ENCODE measurements around the gene DPEP3. TPM values are rescaled to one million over a fixed set of nuclear protein-coding genes. Genes with fewer than 3 reads are reported as not detected.

DPEP3 gene
- total RNA-seq, 2 experiments from 2014 or later = 0.28 TPM; not detected in 1

DNA sequence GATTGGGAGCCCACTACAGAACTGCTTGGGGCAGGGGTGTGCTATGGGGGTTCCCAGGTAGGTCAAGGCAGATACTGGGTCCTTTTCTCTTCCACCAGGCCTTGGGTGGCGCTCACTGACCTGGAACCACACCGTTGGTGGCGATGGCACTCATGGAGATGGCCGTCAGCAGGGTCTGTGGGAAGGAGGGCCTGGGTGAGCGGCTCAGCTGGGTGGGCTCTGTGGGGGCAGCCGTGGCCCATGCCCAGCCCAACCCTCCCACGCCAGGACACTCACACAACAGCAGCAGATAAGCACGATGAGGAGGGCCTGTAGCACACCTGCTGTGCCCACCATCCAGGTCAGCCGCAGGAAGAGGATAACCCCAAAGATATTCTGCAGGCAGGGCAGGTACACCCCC, 22.7 kb downstream of the DPEP3 start:
- CTCF ChIA-PET = no interaction called here
- Mint-ChIP-seq H3K4me1 (no peaks in the 10 kb centered on the region), H3K4me3 (no peak overlapping the region), H3K36me3 (peaks cover 9% of the 10 kb centered on the region), H3K27me3 (no peaks in the 10 kb centered on the region), H3K9me3 (ENCODE audit: low read depth) (no peaks in the 10 kb centered on the region), H3K27ac (no peak overlapping the region)
- no peak for DNase-seq
- ATAC-seq = no peak

DNA sequence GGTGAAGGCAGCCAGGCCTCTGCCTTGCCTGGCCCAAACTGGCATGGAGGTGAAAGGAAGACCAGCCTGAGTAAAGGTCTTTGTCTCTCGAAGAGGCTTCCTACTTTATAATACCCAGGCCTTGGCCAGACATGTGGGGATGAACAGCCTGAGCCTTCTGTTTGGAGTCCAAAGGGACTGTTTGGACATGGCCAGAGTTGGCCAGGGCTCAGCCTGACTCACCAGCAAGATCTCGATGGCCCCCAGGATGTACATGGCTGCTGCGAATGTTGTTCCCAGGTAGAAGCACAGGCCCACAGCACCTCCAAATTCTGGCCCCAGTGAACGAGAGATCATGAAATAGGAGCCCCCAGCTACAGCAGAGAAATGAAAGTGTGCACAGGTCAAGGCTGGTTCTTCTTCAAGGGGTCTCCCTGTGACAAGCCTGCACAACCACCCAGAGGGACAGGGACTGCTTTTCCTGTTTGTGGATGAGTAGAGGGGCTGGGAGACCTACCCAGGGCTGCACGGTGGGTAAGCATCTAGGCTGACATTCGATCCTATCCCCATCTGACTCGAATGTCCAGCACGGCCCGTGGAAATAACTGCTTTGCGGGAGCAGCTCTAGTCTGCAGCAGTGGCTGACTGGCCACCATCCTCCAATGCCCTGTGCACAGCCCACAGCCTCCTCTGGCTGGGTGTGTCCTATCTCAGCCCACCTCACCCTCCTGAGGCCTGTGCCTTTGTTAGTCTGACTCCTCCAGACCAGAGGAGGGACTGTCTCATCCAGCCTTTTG, 25.7 kb downstream of the DPEP3 start:
- DNase-seq = no peak
- Mint-ChIP-seq H3K27ac (no peak overlapping the region), H3K9me3 (ENCODE audit: low read depth) (no peaks in the 10 kb centered on the region), H3K4me1 (peaks cover 4% of the 10 kb centered on the region), H3K4me3 (no peak overlapping the region), H3K36me3 (peaks cover 12% of the 10 kb centered on the region), H3K27me3 (no peaks in the 10 kb centered on the region)
- ATAC-seq = no peak
- CTCF ChIA-PET = interaction anchor here (0.7 to 1.4 kb wide), 3 partner anchors 14 to 71 kb away, joined by 3 to 4 read pairs (median 3); no protein-coding TSS in a partner anchor

DNA sequence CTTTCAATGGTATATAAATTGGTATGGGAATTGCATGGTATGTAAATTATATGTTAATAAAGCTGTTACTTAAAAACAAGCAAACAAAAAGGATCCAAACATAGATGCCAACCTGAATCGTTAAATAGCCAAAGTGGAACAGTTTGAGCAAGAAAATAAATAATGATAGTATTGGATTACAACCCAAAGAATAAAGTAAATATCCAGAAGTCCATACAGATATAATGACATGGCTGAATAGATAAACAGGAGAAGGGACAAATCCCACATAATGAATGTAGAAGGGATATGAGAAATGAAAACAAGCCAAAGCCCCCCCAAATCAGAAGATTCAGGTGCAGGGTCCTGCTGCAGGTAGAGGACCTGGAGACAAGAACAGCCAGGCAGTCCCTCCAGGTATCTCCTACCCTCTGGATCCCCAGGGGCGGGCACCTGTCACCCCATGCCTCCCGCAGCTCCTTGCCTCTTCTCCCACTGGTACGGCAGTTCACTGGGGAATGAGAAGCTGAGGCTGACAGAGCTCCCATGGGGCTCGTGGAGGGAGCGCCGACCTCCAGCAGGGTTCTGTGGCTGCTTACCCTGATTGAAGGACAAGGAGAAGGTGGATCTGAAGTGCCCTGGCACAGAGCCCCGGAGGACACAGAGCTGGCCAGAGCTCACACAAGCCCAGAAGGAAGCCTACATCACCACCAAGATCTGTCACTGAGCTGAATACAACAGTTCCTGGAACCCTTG, 26.5 kb downstream of the DPEP3 start:
- peaks cover 4% of the 10 kb centered on the region for H3K4me1 Mint-ChIP-seq
- no peak overlapping the region for H3K4me3 Mint-ChIP-seq
- DNase-seq (no peak), ATAC-seq (no peak)
- peaks cover 14% of the 10 kb centered on the region for H3K36me3 Mint-ChIP-seq
- H3K9me3 Mint-ChIP-seq (ENCODE audit: low read depth) = no peaks in the 10 kb centered on the region
- no peaks in the 10 kb centered on the region for H3K27me3 Mint-ChIP-seq
- no peak overlapping the region for H3K27ac Mint-ChIP-seq
- CTCF ChIA-PET = interaction anchor here (0.7 to 1.4 kb wide), 4 partner anchors 13 to 87 kb away, joined by 3 to 4 read pairs (median 3); no protein-coding TSS in a partner anchor

DNA sequence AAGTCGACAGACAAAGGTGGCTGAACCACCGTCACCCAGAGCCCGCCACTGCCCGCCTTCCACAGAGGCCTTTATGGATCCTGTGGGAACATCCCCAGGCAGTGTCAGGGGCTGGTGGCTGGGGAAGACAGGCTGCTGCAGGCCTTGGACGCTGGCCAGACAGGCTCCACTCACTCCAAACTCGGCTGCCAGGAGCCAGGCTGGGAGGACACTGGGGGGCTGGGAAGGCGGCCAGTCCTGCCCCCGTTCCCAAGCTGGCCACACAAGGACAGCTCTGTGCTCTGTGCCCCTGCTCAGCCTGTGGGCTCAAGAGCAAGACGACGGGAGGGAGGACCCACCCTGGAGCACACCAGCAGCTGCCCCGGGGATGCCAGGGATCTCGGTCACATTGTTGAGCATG, 28.8 kb downstream of the DPEP3 start:
- H3K4me1 Mint-ChIP-seq = peaks cover 4% of the 10 kb centered on the region
- H3K27ac Mint-ChIP-seq = no peak overlapping the region
- CTCF ChIA-PET = interaction anchor here (1.2 kb wide), 1 partner anchor 9 kb away, joined by 3 read pairs; no protein-coding TSS in a partner anchor
- no peaks in the 10 kb centered on the region for H3K9me3 Mint-ChIP-seq (ENCODE audit: low read depth)
- H3K27me3 Mint-ChIP-seq = no peaks in the 10 kb centered on the region
- ATAC-seq (no peak), DNase-seq (no peak)
- H3K4me3 Mint-ChIP-seq = no peak overlapping the region
- peaks cover 14% of the 10 kb centered on the region for H3K36me3 Mint-ChIP-seq

DNA sequence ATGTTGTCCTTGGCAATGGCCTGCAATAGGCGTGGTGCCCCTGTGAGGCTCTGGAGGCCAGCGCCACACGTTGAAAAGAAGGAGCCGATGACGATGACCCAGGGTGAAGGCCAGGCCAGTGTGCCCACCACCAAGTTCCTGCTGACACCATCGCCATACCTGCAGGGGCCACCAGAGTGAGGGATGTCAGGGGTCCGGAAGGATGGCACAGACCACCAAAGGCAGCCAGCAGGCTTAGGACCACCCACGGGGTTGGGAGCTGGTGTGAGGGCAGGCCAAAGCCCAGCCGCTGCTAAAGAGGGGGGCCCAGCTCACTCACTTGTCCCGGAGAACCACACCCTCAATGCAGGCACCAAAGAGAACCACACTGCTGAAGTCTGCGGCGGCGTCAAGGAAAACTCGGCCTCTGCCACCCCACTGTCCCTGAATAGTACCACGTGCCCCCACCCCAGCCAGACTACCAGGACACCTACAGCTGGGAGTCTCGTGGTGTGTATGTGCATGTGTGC, 29.9 kb downstream of the DPEP3 start:
- Mint-ChIP-seq H3K36me3 (peaks cover 18% of the 10 kb centered on the region), H3K27me3 (no peaks in the 10 kb centered on the region), H3K9me3 (ENCODE audit: low read depth) (no peaks in the 10 kb centered on the region), H3K4me1 (peaks cover 4% of the 10 kb centered on the region), H3K4me3 (no peak overlapping the region), H3K27ac (no peak overlapping the region)
- CTCF ChIA-PET = interaction anchor here (1.2 kb wide), 1 partner anchor 8 kb away, joined by 3 read pairs; no protein-coding TSS in a partner anchor
- ATAC-seq (no peak), DNase-seq (no peak)

DNA sequence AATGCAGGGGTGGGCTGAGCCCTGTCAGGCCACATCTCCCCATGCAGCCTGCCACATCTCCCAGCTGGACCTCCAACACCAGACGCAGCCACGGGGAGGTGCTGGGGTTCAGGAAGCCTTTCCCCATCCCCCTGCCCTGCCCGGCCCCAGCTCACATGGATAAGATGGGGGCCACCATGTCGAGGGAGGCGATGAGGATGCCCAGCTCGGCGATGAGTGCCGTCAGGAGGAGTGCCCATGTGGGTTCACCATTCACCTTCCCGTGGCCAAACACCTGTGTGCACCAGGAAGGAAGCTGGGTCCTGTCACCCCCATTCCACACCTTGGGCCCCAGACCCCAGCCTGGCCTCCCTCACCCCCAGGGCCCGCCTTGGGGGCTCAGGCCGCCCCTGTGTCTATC, 30.7 kb downstream of the DPEP3 start:
- no peaks in the 10 kb centered on the region for H3K9me3 Mint-ChIP-seq (ENCODE audit: low read depth)
- ATAC-seq = no peak
- no peak overlapping the region for H3K4me3 Mint-ChIP-seq
- no peak overlapping the region for H3K27ac Mint-ChIP-seq
- H3K27me3 Mint-ChIP-seq = no peaks in the 10 kb centered on the region
- CTCF ChIA-PET = interaction anchor here (2.2 kb wide), 1 partner anchor 10 kb away, joined by 9 read pairs; no protein-coding TSS in a partner anchor
- DNase-seq = no peak
- H3K4me1 Mint-ChIP-seq = peaks cover 4% of the 10 kb centered on the region
- peaks cover 23% of the 10 kb centered on the region for H3K36me3 Mint-ChIP-seq

DNA sequence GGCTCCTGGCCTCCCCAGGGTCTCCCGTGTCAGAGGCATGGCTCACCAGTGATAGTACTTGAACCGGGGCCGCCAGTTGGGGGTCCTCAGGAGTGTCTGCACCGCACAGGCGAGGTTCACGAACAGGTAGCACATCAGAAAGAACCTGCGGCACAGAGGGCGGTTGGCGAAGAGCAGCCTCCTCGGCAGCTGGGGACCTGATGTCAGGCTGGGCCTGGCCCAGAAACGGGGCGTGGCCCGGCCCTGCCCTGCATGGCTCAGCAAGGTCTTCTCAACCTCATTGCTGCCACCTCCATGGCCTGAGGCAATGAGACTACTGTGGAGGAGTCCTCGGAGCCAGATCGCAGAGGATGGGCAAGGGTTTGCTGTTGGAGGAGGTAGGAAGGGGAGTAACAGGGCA, 32.3 kb downstream of the DPEP3 start:
- peak overlapping the region; percentile 6 for H3K27ac Mint-ChIP-seq
- DNase-seq (no peak), ATAC-seq (no peak)
- H3K36me3 Mint-ChIP-seq = peaks cover 15% of the 10 kb centered on the region
- CTCF ChIA-PET = interaction anchor here (1.5 to 2.2 kb wide), 3 partner anchors 8 to 131 kb away, joined by 4 to 9 read pairs (median 6); no protein-coding TSS in a partner anchor
- no peaks in the 10 kb centered on the region for H3K9me3 Mint-ChIP-seq (ENCODE audit: low read depth)
- no peak overlapping the region for H3K4me3 Mint-ChIP-seq
- no peaks in the 10 kb centered on the region for H3K27me3 Mint-ChIP-seq
- H3K4me1 Mint-ChIP-seq = peaks cover 4% of the 10 kb centered on the region

DNA sequence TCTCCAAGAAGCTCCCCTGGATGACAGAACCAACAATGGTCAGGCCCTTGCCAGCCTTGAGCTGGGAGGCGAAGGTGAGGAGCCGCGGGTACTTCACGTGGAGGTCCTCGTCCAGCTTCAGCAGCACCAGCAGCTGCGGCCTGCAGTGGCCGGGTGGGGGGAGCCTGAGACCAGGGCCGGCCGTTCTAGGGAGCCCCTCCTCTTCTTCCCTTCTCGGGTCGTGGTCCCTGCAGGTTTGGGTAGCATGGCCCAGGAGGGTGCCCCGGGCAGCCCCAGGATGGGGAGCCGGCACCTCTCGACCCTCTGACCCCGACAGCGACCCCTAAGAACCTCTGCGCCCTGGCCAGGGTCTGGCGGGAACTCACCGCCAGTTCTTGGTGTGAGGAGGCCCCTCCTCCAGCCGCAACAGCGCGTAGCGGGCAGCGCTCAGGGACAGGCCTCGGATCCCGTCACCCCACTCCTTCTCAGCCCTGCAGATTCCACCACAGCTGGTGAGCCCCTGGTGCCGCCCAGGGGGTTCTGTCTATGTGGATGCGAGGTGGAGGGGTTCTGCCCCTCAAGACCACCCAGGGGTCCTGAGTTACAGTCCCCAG, 33.2 kb downstream of the DPEP3 start:
- CTCF ChIA-PET = interaction anchor here (1.2 to 2.2 kb wide), 3 partner anchors 64 to 131 kb away, joined by 3 to 6 read pairs (median 4); no protein-coding TSS in a partner anchor

DNA sequence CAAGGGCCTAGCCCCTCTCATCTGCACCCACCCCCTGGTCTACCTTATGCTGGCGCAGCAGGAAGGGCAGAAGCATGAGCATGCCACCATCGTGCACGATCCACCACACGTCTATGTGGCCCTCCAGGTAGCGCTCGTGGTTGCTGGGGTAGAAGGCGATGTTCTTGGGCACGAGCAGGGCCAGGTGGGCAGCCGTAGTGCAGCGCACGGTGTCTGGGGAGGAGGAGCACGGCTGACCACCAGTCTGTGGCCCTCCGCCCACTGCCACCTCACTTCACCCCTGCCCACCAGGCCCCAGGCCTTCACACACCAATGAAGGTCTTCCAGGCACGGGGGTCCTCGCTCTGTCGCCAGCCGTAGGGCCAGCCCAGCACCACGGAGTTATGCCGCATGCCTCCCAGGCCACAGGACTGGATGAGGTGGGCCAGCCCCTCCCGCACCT, 34.1 kb downstream of the DPEP3 start:
- Mint-ChIP-seq H3K36me3 (peaks cover 13% of the 10 kb centered on the region), H3K4me3 (no peak overlapping the region), H3K27me3 (no peaks in the 10 kb centered on the region), H3K9me3 (ENCODE audit: low read depth) (no peaks in the 10 kb centered on the region), H3K4me1 (peaks cover 10% of the 10 kb centered on the region), H3K27ac (no peak overlapping the region)
- CTCF ChIA-PET = interaction anchor here (1.2 kb wide), 1 partner anchor 95 kb away, joined by 3 read pairs; no protein-coding TSS in a partner anchor
- DNase-seq (no peak), ATAC-seq (no peak)

More for the DNA sequence above, 33.2 kb downstream of the DPEP3 start:
- H3K4me1 Mint-ChIP-seq = peaks cover 4% of the 10 kb centered on the region
- no peak overlapping the region for H3K4me3 Mint-ChIP-seq
- DNase-seq (no peak), ATAC-seq (no peak)
- H3K27me3 Mint-ChIP-seq = no peaks in the 10 kb centered on the region
- H3K9me3 Mint-ChIP-seq (ENCODE audit: low read depth) = no peaks in the 10 kb centered on the region
- H3K27ac Mint-ChIP-seq = no peak overlapping the region
- H3K36me3 Mint-ChIP-seq = peaks cover 15% of the 10 kb centered on the region

DNA sequence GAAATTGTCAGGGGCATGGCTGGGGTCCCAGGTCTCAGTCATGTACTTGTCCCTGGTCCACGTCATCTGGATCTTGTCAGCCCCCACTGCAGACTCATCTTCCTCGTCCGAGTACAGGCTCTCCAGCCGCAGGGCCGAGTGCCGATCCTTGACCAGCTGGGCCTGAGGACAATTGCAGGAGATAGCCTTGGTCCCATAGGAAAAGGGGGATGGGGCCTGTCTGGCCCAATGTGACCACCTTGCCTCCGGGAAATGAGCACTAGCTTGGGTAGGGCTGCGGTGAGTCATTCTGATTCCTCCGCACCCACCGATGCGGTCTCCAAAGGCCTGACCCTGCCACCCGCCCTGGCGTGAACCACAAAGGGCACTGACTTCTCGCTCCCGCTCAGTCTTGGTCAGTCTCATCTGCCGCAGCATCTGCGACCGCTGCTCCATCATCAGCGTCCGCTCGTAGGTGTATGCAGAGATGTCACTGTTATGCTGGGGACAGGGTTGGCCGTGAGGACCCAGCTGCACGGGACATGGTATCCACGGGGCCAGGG, 34.8 kb downstream of the DPEP3 start:
- peaks cover 13% of the 10 kb centered on the region for H3K36me3 Mint-ChIP-seq
- no peak for DNase-seq
- no peak for ATAC-seq
- no peak overlapping the region for H3K27ac Mint-ChIP-seq
- H3K27me3 Mint-ChIP-seq = no peaks in the 10 kb centered on the region
- H3K9me3 Mint-ChIP-seq (ENCODE audit: low read depth) = no peaks in the 10 kb centered on the region
- H3K4me3 Mint-ChIP-seq = no peak overlapping the region
- CTCF ChIA-PET = interaction anchor here (0.5 to 1.7 kb wide), 2 partner anchors 10 to 281 kb away, joined by 4 to 6 read pairs; no protein-coding TSS in a partner anchor
- H3K4me1 Mint-ChIP-seq = peaks cover 13% of the 10 kb centered on the region

DNA sequence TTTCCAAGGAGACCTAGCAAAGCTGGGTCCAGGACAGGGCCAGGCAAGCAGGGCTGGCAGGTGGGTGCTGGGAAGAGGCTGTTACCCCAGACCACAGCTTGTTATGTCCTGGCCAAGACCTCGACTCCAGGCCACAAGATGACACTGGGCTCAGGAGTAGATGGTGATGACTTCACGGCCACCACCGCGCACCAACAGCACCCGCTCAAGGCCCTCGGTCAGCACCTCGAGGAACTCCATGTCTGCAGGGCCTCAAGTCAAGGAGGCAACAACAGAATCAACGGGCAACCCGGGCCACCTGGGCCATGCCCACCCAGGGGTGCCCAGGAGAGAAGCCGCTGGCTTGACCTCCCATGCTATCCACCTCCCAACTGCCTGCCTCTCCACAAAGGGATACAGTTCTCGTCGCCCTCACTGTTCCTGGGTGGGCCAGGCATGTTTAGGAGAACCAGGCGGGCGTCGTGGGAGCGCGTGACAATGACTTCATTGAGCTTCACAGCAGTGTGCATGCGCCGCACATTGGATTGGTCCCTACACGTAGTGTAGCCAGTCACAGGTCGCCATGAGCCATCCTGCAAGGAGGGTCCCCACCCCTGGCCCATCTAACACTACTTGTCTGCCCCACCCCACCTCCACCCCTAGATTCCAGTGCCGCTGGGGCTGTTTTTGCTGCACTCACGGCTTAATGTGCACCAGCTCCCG, 35.5 kb downstream of the DPEP3 start:
- DNase-seq = no peak
- no peaks in the 10 kb centered on the region for H3K9me3 Mint-ChIP-seq (ENCODE audit: low read depth)
- H3K36me3 Mint-ChIP-seq = peaks cover 13% of the 10 kb centered on the region
- H3K27me3 Mint-ChIP-seq = no peaks in the 10 kb centered on the region
- no peak for ATAC-seq
- no peak overlapping the region for H3K4me3 Mint-ChIP-seq
- CTCF ChIA-PET = interaction anchor here (0.5 to 1.7 kb wide), 2 partner anchors 10 to 282 kb away, joined by 4 to 6 read pairs; no protein-coding TSS in a partner anchor
- H3K27ac Mint-ChIP-seq = no peak overlapping the region
- peaks cover 19% of the 10 kb centered on the region for H3K4me1 Mint-ChIP-seq
